HEK293 (cell line): ENCODE data around the gene FRAS1.
A peak's percentile ranks its signal among the peaks of the same experiment; 100 is the strongest.

ENCODE experiments used
- CTCF ChIA-PET: fragments of 350-600 bp; formaldehyde crosslinking; extraction: SDS; loops from one replicate; lab custom pipeline; 2021; ENCODE audit warnings: antibody characterized with exemption; lab: Yijun Ruan, JAX
- POLR2A ChIA-PET: fragments of 300-600 bp; formaldehyde crosslinking; extraction: SDS; loops from one replicate; lab custom pipeline; 2020; ENCODE audit warnings: antibody characterized with exemption, inconsistent platforms; lab: Yijun Ruan, JAX
- H3K27ac ChIP-seq: fragments of 200-500 bp; sonication (Bioruptor generic); 2 replicates; pipeline ENCODE4 v1.5.1; 2014; ENCODE audit warnings: low read depth, low read length, control low read depth, inconsistent platforms; ENCODE audit errors: extremely low read depth
- H3K36me3 ChIP-seq, 2 experiments: fragments of 200-500 bp in 1 of 2; sonication (Bioruptor generic) in 1 of 2; 1 replicate in 1 of 2; 2 replicates in 1 of 2; pipeline ENCODE4 v1.5.1; 2014 to 2017; ENCODE audit warnings: inconsistent platforms in 2 of 2, low read length in 2 of 2; ENCODE audit not compliant: control insufficient read depth in 2 of 2, insufficient read depth in 1 of 2
- H3K4me1 ChIP-seq: fragments of 200-500 bp; sonication (Bioruptor generic); 2 replicates; pipeline ENCODE4 v1.5.1; 2014; ENCODE audit warnings: mild to moderate bottlenecking, low read length, inconsistent platforms; ENCODE audit not compliant: control insufficient read depth, insufficient read depth
- H3K4me3 ChIP-seq: 2 replicates; pipeline ENCODE4 v1.5.1; 2011; ENCODE audit warnings: low read depth, mild to moderate bottlenecking, control low read depth, low read length, moderate library complexity
- H3K9me3 ChIP-seq: fragments of 200-500 bp; sonication (Bioruptor generic); 2 replicates; pipeline ENCODE4 v1.5.1; 2014; ENCODE audit warnings: low read depth, low read length, inconsistent platforms; ENCODE audit not compliant: control insufficient read depth, insufficient read depth
- GLIS1 ChIP-seq: fragments of 450-650 bp; formaldehyde crosslinking; IDR thresholded peaks from 2 replicates; pipeline ENCODE4 v1.5.1; 2016; ENCODE audit warnings: missing biosample characterization, missing genetic modification characterization
- KLF9 ChIP-seq: fragments of 450-650 bp; formaldehyde crosslinking; IDR thresholded peaks from 2 replicates; pipeline ENCODE4 v1.5.1; 2016; ENCODE audit warnings: missing biosample characterization, missing genetic modification characterization, low read depth
- MZF1 ChIP-seq: fragments of 450-650 bp; formaldehyde crosslinking; IDR thresholded peaks from 2 replicates; pipeline ENCODE4 v1.5.1; 2017; ENCODE audit warnings: missing biosample characterization, missing genetic modification characterization, borderline replicate concordance
- PRDM1 ChIP-seq: fragments of 450-650 bp; formaldehyde crosslinking; IDR thresholded peaks from 2 replicates; pipeline ENCODE4; 2016; ENCODE audit warnings: missing biosample characterization, missing genetic modification characterization
- PRDM4 ChIP-seq: fragments of 450-650 bp; formaldehyde crosslinking; IDR thresholded peaks from 2 replicates; pipeline ENCODE4 v1.5.1; 2017; ENCODE audit warnings: missing biosample characterization, missing genetic modification characterization
- PRDM6 ChIP-seq: fragments of 450-650 bp; formaldehyde crosslinking; IDR thresholded peaks from 2 replicates; pipeline ENCODE4 v1.5.1; 2017; ENCODE audit warnings: missing biosample characterization, missing genetic modification characterization
- ZNF132 ChIP-seq: fragments of 450-650 bp; formaldehyde crosslinking; IDR thresholded peaks from 2 replicates; pipeline ENCODE4 v1.5.1; 2017; ENCODE audit warnings: missing biosample characterization, missing genetic modification characterization, borderline replicate concordance
- ZNF133 ChIP-seq: fragments of 450-650 bp; formaldehyde crosslinking; IDR thresholded peaks from 2 replicates; pipeline ENCODE4 v1.5.1; 2016; ENCODE audit warnings: missing biosample characterization, missing genetic modification characterization
- ZNF23 ChIP-seq: fragments of 450-650 bp; formaldehyde crosslinking; IDR thresholded peaks from 2 replicates; pipeline ENCODE4 v1.5.1; 2016; ENCODE audit warnings: missing biosample characterization, missing genetic modification characterization, borderline replicate concordance
- ZNF621 ChIP-seq: fragments of 450-650 bp; formaldehyde crosslinking; IDR thresholded peaks from 2 replicates; pipeline ENCODE4 v1.5.1; 2017; ENCODE audit warnings: missing biosample characterization, missing genetic modification characterization
- ZNF658 ChIP-seq: fragments of 450-650 bp; formaldehyde crosslinking; IDR thresholded peaks from 2 replicates; pipeline ENCODE4; 2016; ENCODE audit warnings: missing biosample characterization, missing genetic modification characterization
- ZNF792 ChIP-seq: fragments of 450-650 bp; formaldehyde crosslinking; IDR thresholded peaks from 2 replicates; pipeline ENCODE4 v1.5.1; 2016; ENCODE audit warnings: missing biosample characterization, missing genetic modification characterization
- ZSCAN23 ChIP-seq: fragments of 450-650 bp; formaldehyde crosslinking; IDR thresholded peaks from 2 replicates; pipeline ENCODE4 v1.5.1; 2016; ENCODE audit warnings: missing biosample characterization, missing genetic modification characterization
- TF ChIP-seq, protein P1 (sequence below): sonication (generic); formaldehyde crosslinking; IDR thresholded peaks from 2 replicates; pipeline ENCODE4 v1.8.1; 2022; ENCODE audit warnings: mild to moderate bottlenecking, moderate library complexity, missing genetic modification reagents
- TF ChIP-seq, protein P2 (sequence below): fragments of 450-650 bp; formaldehyde crosslinking; IDR thresholded peaks from 2 replicates; pipeline ENCODE4 v1.5.1; 2016; ENCODE audit warnings: missing biosample characterization, missing genetic modification characterization, low read depth
- TF ChIP-seq, protein P3 (sequence below): fragments of 450-650 bp; formaldehyde crosslinking; IDR thresholded peaks from 2 replicates; pipeline ENCODE4 v1.5.1; 2016; ENCODE audit warnings: missing biosample characterization, missing genetic modification characterization
- TF ChIP-seq, protein P4 (sequence below): fragments of 450-650 bp; formaldehyde crosslinking; IDR thresholded peaks from 2 replicates; pipeline ENCODE4 v1.5.1; 2016; ENCODE audit warnings: missing biosample characterization, missing genetic modification characterization, borderline replicate concordance

Gene FRAS1

DNA sequence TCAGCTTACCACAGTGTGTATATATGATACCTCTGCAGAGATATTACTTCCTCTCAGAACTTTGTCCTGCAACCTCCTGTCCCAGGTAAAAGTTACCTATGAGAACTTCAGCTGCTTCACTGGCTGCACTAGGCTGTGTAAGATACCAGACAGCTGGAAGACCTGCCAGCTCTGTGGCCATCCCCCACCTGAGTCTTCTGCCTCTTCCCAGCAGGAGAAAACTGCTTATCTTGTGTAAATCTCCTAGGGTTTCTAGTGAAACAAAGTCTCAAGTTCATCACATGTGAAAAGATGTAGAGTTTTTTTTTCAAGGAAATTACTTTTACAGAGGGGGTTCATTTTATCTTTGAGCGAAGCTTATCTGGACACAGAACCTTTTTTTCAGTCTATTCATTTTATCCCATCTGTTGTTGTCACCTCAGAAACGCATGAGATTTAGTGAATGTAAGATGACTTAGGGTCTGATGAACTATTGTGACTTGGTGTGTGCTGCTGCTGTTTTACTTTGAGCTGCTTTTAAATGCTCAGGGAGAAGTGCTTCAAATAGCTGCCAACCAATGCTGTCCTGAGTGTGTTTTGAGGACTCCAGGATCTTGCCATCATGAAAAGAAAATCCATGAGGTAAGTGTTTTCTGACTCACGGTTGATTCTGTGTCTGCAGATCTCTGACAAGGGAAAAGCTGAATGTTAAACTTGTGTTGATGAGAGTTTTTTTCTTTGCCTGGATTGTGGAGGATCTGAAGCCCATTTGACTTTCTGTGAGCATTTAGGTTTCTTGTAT lies 187.8 kb downstream of the FRAS1 start:
- H3K4me3 ChIP-seq, result no peak overlapping the region
- TF ChIP-seq ZNF792 (tag by site-specific recombination), result no peak
- TF ChIP-seq ZNF133, result no peak
- TF ChIP-seq KLF9 (tag by site-specific recombination), result no peak
- peak; percentile 14; the same call in 1 of the 2 replicates for TF ChIP-seq PRDM1
- TF ChIP-seq PRDM6, result peak; percentile 48
- TF ChIP-seq, protein P1, sequence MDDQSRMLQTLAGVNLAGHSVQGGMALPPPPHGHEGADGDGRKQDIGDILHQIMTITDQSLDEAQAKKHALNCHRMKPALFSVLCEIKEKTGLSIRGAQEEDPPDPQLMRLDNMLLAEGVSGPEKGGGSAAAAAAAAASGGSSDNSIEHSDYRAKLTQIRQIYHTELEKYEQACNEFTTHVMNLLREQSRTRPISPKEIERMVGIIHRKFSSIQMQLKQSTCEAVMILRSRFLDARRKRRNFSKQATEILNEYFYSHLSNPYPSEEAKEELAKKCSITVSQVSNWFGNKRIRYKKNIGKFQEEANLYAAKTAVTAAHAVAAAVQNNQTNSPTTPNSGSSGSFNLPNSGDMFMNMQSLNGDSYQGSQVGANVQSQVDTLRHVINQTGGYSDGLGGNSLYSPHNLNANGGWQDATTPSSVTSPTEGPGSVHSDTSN (CRISPR knock-in tag), result no peak
- TF ChIP-seq, protein P2, sequence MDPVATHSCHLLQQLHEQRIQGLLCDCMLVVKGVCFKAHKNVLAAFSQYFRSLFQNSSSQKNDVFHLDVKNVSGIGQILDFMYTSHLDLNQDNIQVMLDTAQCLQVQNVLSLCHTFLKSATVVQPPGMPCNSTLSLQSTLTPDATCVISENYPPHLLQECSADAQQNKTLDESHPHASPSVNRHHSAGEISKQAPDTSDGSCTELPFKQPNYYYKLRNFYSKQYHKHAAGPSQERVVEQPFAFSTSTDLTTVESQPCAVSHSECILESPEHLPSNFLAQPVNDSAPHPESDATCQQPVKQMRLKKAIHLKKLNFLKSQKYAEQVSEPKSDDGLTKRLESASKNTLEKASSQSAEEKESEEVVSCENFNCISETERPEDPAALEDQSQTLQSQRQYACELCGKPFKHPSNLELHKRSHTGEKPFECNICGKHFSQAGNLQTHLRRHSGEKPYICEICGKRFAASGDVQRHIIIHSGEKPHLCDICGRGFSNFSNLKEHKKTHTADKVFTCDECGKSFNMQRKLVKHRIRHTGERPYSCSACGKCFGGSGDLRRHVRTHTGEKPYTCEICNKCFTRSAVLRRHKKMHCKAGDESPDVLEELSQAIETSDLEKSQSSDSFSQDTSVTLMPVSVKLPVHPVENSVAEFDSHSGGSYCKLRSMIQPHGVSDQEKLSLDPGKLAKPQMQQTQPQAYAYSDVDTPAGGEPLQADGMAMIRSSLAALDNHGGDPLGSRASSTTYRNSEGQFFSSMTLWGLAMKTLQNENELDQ, result no peak
- no peak for TF ChIP-seq ZSCAN23 (tag by site-specific recombination)
- H3K27ac ChIP-seq, result no peak overlapping the region; the same call in 1 of the 2 replicates
- no peaks in the 10 kb centered on the region for H3K9me3 ChIP-seq
- H3K4me1 ChIP-seq, result peaks cover 19% of the 10 kb centered on the region
- ChIA-PET CTCF (interaction anchor here (0.7 kb wide), 1 partner anchor 620 kb away, joined by 5 read pairs; no protein-coding TSS in a partner anchor), POLR2A (no interaction called here)
- no peaks in the 10 kb centered on the region for H3K36me3 ChIP-seq

GRCh38 chr4:78247536-78248285 lies 190.6 kb downstream of the FRAS1 start:
- Histone ChIP-seq H3K4me1 (peaks cover 19% of the 10 kb centered on the region), H3K36me3 (peaks cover 0 to 2% of the 10 kb centered on the region in 2 experiments; a peak in 1 of 3 replicates), H3K27ac (no peak overlapping the region), H3K4me3 (no peak overlapping the region), H3K9me3 (no peaks in the 10 kb centered on the region)
- ChIA-PET POLR2A (no interaction called here), CTCF (no interaction called here)
- no peak for TF ChIP-seq ZNF23 (tag by site-specific recombination)
- TF ChIP-seq, protein P3, sequence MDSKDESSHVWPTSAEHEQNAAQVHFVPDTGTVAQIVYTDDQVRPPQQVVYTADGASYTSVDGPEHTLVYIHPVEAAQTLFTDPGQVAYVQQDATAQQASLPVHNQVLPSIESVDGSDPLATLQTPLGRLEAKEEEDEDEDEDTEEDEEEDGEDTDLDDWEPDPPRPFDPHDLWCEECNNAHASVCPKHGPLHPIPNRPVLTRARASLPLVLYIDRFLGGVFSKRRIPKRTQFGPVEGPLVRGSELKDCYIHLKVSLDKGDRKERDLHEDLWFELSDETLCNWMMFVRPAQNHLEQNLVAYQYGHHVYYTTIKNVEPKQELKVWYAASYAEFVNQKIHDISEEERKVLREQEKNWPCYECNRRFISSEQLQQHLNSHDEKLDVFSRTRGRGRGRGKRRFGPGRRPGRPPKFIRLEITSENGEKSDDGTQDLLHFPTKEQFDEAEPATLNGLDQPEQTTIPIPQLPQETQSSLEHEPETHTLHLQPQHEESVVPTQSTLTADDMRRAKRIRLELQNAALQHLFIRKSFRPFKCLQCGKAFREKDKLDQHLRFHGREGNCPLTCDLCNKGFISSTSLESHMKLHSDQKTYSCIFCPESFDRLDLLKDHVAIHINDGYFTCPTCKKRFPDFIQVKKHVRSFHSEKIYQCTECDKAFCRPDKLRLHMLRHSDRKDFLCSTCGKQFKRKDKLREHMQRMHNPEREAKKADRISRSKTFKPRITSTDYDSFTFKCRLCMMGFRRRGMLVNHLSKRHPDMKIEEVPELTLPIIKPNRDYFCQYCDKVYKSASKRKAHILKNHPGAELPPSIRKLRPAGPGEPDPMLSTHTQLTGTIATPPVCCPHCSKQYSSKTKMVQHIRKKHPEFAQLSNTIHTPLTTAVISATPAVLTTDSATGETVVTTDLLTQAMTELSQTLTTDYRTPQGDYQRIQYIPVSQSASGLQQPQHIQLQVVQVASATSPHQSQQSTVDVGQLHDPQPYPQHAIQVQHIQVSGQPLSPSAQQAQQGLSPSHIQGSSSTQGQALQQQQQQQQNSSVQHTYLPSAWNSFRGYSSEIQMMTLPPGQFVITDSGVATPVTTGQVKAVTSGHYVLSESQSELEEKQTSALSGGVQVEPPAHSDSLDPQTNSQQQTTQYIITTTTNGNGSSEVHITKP (tag by site-specific recombination), result peak; percentile 27; the same call in 1 of the 2 replicates
- TF ChIP-seq MZF1, result peak; percentile 52; the same call in 1 of the 2 replicates
- TF ChIP-seq, protein P4, sequence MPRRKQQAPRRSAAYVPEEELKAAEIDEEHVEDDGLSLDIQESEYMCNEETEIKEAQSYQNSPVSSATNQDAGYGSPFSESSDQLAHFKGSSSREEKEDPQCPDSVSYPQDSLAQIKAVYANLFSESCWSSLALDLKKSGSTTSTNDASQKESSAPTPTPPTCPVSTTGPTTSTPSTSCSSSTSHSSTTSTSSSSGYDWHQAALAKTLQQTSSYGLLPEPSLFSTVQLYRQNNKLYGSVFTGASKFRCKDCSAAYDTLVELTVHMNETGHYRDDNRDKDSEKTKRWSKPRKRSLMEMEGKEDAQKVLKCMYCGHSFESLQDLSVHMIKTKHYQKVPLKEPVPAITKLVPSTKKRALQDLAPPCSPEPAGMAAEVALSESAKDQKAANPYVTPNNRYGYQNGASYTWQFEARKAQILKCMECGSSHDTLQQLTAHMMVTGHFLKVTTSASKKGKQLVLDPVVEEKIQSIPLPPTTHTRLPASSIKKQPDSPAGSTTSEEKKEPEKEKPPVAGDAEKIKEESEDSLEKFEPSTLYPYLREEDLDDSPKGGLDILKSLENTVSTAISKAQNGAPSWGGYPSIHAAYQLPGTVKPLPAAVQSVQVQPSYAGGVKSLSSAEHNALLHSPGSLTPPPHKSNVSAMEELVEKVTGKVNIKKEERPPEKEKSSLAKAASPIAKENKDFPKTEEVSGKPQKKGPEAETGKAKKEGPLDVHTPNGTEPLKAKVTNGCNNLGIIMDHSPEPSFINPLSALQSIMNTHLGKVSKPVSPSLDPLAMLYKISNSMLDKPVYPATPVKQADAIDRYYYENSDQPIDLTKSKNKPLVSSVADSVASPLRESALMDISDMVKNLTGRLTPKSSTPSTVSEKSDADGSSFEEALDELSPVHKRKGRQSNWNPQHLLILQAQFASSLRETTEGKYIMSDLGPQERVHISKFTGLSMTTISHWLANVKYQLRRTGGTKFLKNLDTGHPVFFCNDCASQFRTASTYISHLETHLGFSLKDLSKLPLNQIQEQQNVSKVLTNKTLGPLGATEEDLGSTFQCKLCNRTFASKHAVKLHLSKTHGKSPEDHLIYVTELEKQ (tag by site-specific recombination), result no peak
- peak; percentile 71 for TF ChIP-seq PRDM4 (tag by site-specific recombination)
- TF ChIP-seq GLIS1 (tag by site-specific recombination), result 0 out of 2 replicates have a peak, but pooled peaks have one; percentile 22
- no peak for TF ChIP-seq ZNF132
- no peak for TF ChIP-seq ZNF621 (tag by site-specific recombination)
- no peak for TF ChIP-seq ZNF658 (tag by site-specific recombination)
